ENCODE measurements around the gene DUSP6.

DUSP6 gene

GRCh38 chr12:89366676-89367364, 14.5 kb upstream of the DUSP6 start:
- in situ Hi-C loops (cut with HindIII; ENCODE audit: low sequenced_read_pairs), result no loop called here
- no peak for DNase-seq (ENCODE audit: low read depth, low spot score)
- no peak overlapping the region for H3K4me3 ChIP-seq (ENCODE audit: low read depth, low read length)
- TF ChIP-seq, protein P1, sequence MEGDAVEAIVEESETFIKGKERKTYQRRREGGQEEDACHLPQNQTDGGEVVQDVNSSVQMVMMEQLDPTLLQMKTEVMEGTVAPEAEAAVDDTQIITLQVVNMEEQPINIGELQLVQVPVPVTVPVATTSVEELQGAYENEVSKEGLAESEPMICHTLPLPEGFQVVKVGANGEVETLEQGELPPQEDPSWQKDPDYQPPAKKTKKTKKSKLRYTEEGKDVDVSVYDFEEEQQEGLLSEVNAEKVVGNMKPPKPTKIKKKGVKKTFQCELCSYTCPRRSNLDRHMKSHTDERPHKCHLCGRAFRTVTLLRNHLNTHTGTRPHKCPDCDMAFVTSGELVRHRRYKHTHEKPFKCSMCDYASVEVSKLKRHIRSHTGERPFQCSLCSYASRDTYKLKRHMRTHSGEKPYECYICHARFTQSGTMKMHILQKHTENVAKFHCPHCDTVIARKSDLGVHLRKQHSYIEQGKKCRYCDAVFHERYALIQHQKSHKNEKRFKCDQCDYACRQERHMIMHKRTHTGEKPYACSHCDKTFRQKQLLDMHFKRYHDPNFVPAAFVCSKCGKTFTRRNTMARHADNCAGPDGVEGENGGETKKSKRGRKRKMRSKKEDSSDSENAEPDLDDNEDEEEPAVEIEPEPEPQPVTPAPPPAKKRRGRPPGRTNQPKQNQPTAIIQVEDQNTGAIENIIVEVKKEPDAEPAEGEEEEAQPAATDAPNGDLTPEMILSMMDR (IDR thresholded peaks at IDR 0.05; ENCODE audit: low read depth, low read length), result no peak

DNA sequence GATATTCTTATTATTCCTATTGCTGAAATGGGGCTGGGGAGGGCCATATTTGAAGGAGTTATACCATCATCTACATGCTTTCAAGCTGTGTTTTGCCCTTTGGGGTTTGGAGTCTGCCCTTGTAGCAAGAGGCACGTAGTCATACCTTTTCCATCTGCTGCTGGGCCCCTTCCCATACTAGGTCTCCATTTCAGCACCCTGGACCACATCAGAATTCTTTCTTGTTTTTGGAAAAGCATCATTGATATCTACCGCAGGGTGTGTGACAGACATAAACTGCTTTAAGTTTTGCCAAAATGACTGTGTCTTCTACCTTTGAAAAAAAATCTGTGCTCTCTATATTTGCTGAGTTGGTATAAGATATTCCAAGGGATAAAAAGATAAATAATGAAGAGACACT, 12.3 kb upstream of the DUSP6 start:
- TF ChIP-seq, protein P1 (IDR thresholded peaks at IDR 0.05; ENCODE audit: low read depth, low read length), result no peak
- no peak for DNase-seq (ENCODE audit: low read depth, low spot score)
- in situ Hi-C loops (cut with HindIII; ENCODE audit: low sequenced_read_pairs), result no loop called here
- H3K4me3 ChIP-seq (ENCODE audit: low read depth, low read length), result no peak overlapping the region

- H3K4me3 ChIP-seq (ENCODE audit: low read depth, low read length), result no peak overlapping the region
- in situ Hi-C loops (cut with HindIII; ENCODE audit: low sequenced_read_pairs), result no loop called here
- DNase-seq (ENCODE audit: low read depth, low spot score), result no peak
- TF ChIP-seq, protein P1 (IDR thresholded peaks at IDR 0.05; ENCODE audit: low read depth, low read length), result no peak
These were observed 11.8 kb upstream of the DUSP6 start for GRCh38 chr12:89364058-89364457.

GRCh38 chr12:89363582-89363981, 11.3 kb upstream of the DUSP6 start:
- DNase-seq (ENCODE audit: low read depth, low spot score), result no peak
- TF ChIP-seq, protein P1 (IDR thresholded peaks at IDR 0.05; ENCODE audit: low read depth, low read length), result no peak
- H3K4me3 ChIP-seq (ENCODE audit: low read depth, low read length), result no peak overlapping the region
- in situ Hi-C loops (cut with HindIII; ENCODE audit: low sequenced_read_pairs), result no loop called here

DNA sequence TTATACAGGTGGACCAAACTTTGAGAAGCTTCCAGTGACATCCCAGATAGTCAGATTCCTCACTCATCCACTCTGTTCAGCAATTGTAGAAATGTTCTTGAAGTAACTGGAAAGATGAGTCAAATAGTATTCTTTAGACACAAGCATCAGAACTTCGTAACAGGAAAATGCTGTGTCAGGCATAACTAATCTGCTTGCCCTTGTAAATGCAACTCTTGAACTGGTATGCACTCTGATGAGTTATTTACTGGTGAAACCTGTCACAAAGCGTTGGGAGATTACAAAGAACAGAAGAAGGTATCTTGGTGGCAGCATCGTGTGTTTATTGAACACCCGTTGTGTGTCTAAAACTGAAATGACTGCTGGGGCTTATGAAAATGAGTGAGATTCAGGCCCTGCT, 10.8 kb upstream of the DUSP6 start:
- DNase-seq (ENCODE audit: low read depth, low spot score), result no peak
- in situ Hi-C loops (cut with HindIII; ENCODE audit: low sequenced_read_pairs), result no loop called here
- TF ChIP-seq, protein P1 (IDR thresholded peaks at IDR 0.05; ENCODE audit: low read depth, low read length), result no peak

GRCh38 chr12:89359615-89360014, 7.3 kb upstream of the DUSP6 start:
- in situ Hi-C loops (cut with HindIII; ENCODE audit: low sequenced_read_pairs), result no loop called here

More for the DNA sequence above, 10.8 kb upstream of the DUSP6 start:
- H3K4me3 ChIP-seq (ENCODE audit: low read depth, low read length), result no peak overlapping the region

More at GRCh38 chr12:89359615-89360014, 7.3 kb upstream of the DUSP6 start:
- TF ChIP-seq, protein P1 (IDR thresholded peaks at IDR 0.05; ENCODE audit: low read depth, low read length), result no peak
- no peak for DNase-seq (ENCODE audit: low read depth, low spot score)
- H3K4me3 ChIP-seq (ENCODE audit: low read depth, low read length), result no peak overlapping the region
